CD4-positive, alpha-beta T cell treated with Interleukin-2 at 100 ng/mL for 4 hours (primary cell): ENCODE data around the gene CCIN.
"Not testable (repeated sequence)": the region's sequence is repeated elsewhere in the genome, so short reads cannot be mapped to it uniquely, and the experiment has no call there.

ENCODE experiments used
- DNase-seq: peaks from one replicate; pipeline ENCODE4 v3.0.0-alpha.2; 2020; ENCODE audit warnings: low spot score

CCIN gene

GRCh38 chr9:36169166-36169565 is at the start of gene CCIN:
Gene CCIN, plus strand, starts transcription at chr9:36169388. Its CDS starts 115 bp downstream, at chr9:36169503.
- no peak for DNase-seq

- no peak for DNase-seq
Observed at GRCh38 chr9:36119476-36119875, 49.7 kb upstream of the CCIN start.

- no peak for DNase-seq
Observed at GRCh38 chr9:36120705-36121104, 48.5 kb upstream of the CCIN start.

- DNase-seq: no peak
Observed at GRCh38 chr9:36121971-36122370, 47.2 kb upstream of the CCIN start.

GRCh38 chr9:36123515-36123914 is 45.7 kb upstream of the CCIN start:
- no peak for DNase-seq

- no peak for DNase-seq
Observed at GRCh38 chr9:36125062-36125855, 43.9 kb upstream of the CCIN start.

- no peak for DNase-seq
Observed at GRCh38 chr9:36126016-36126730, 43.0 kb upstream of the CCIN start.

GRCh38 chr9:36127652-36128244 is 41.4 kb upstream of the CCIN start:
- no peak for DNase-seq

GRCh38 chr9:36128349-36128748 is 40.8 kb upstream of the CCIN start:
- DNase-seq: no peak

- DNase-seq: no peak
Observed at GRCh38 chr9:36129139-36129538, 40.0 kb upstream of the CCIN start.

- DNase-seq: not testable (repeated sequence)
Observed at GRCh38 chr9:36131666-36132065, 37.5 kb upstream of the CCIN start.

GRCh38 chr9:36132086-36132485 is 37.1 kb upstream of the CCIN start:
- DNase-seq: no peak

- DNase-seq: no peak
Observed at GRCh38 chr9:36134761-36135505, 34.3 kb upstream of the CCIN start.

GRCh38 chr9:36135741-36136271 is 33.4 kb upstream of the CCIN start:
- no peak for DNase-seq

- DNase-seq: peak; percentile 76
Observed at GRCh38 chr9:36136272-36136893, 32.8 kb upstream of the CCIN start, which contains the start of gene GLIPR2. Gene GLIPR2, plus strand, starts transcription at chr9:36136733. Its CDS starts 46 bp downstream, at chr9:36136779.

GRCh38 chr9:36136894-36137391 is 32.2 kb upstream of the CCIN start:
- DNase-seq: no peak

- DNase-seq: no peak
Observed at GRCh38 chr9:36137392-36138004, 31.7 kb upstream of the CCIN start.

- no peak for DNase-seq
Observed at GRCh38 chr9:36138496-36138895, 30.7 kb upstream of the CCIN start.

- DNase-seq: no peak
Observed at GRCh38 chr9:36138901-36139300, 30.3 kb upstream of the CCIN start.
